ENCODE measurements around the gene RPL3.

Gene RPL3

DNA sequence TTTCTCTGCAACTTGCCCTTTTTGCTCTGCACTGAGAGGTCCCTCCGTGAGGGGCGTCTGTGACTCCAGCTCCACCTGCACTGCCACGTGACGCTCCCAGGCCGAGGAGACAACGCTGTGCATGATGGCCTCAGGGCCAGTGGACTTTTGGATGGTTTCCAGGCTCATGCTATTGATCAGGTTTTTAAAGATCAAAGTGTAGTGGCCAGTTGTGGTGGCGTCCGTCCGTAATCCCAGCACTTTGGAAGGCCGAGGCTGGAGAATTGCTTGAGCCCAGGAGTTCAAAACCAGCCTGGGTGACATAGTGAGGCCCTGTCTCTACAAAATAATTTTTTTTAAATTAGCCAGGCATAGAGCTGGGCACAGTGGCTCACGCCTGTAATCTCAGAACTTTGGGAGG, 16.1 kb downstream of the RPL3 start:
- no peak overlapping the region for H3K4me3 ChIP-seq (ENCODE audit: low read depth in 1 of 2, low read length in 2 of 2)
- no peaks in the 10 kb centered on the region for H3K27me3 ChIP-seq (ENCODE audit: control insufficient read depth in 1 of 2, insufficient read depth in 2 of 2, low read length in 2 of 2)
- no peak overlapping the region for H3K9ac ChIP-seq (ENCODE audit: low read length)
- no peaks in the 10 kb centered on the region for H3K4me1 ChIP-seq (ENCODE audit: insufficient read depth, low read length)
- H3K27ac ChIP-seq (ENCODE audit: low read depth, low read length), result no peak overlapping the region
- no peaks in the 10 kb centered on the region for H3K9me3 ChIP-seq (ENCODE audit: low read length)
- no peaks in the 10 kb centered on the region for H3K36me3 ChIP-seq (ENCODE audit: insufficient read depth, low read length)

DNA sequence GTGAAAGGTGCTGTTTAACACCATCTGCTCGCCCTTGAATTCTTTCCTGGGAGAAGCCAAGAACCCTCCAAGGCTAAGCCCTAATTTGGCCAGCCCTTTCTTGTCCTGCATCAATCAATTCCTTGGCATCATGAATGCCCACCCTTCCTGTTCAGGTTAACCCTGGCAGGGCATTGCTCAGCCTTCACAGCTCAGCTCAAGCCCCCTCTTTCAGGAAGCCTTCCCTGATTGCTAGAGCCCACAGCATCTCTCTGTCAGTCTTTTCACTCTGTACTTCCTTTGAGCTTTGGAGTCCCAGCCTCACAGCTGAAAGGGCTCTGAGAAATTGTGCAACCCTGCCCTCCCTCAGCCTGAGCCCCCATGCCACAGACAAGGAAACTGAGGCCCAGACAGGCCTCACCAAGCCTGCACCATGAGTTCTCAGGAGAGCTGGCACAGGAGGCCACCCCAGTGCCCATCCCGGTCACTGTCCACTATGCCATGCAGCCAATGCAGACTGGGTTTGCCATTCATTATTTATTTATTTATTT, 16.9 kb downstream of the RPL3 start:
- Histone ChIP-seq H3K36me3 (ENCODE audit: insufficient read depth, low read length) (no peaks in the 10 kb centered on the region), H3K27ac (ENCODE audit: low read depth, low read length) (no peak overlapping the region), H3K4me1 (ENCODE audit: insufficient read depth, low read length) (no peaks in the 10 kb centered on the region), H3K27me3 (ENCODE audit: control insufficient read depth in 1 of 2, insufficient read depth in 2 of 2, low read length in 2 of 2) (no peaks in the 10 kb centered on the region), H3K9ac (ENCODE audit: low read length) (no peak overlapping the region), H3K9me3 (ENCODE audit: low read length) (no peaks in the 10 kb centered on the region), H3K4me3 (ENCODE audit: low read depth in 1 of 2, low read length in 2 of 2) (no peak overlapping the region)

- Histone ChIP-seq H3K36me3 (ENCODE audit: insufficient read depth, low read length) (no peaks in the 10 kb centered on the region), H3K4me3 (ENCODE audit: low read depth in 1 of 2, low read length in 2 of 2) (no peak overlapping the region), H3K27ac (ENCODE audit: low read depth, low read length) (no peak overlapping the region), H3K9me3 (ENCODE audit: low read length) (no peaks in the 10 kb centered on the region), H3K27me3 (ENCODE audit: control insufficient read depth in 1 of 2, insufficient read depth in 2 of 2, low read length in 2 of 2) (peaks cover 0 to 1% of the 10 kb centered on the region in 2 donors), H3K4me1 (ENCODE audit: insufficient read depth, low read length) (no peaks in the 10 kb centered on the region), H3K9ac (ENCODE audit: low read length) (no peak overlapping the region)
These were observed 17.5 kb downstream of the RPL3 start for GRCh38 chr22:39301926-39302325.

- no peak overlapping the region for H3K27ac ChIP-seq (ENCODE audit: low read depth, low read length)
- no peaks in the 10 kb centered on the region for H3K4me1 ChIP-seq (ENCODE audit: insufficient read depth, low read length)
- peaks cover 0 to 3% of the 10 kb centered on the region in 2 donors for H3K27me3 ChIP-seq (ENCODE audit: control insufficient read depth in 1 of 2, insufficient read depth in 2 of 2, low read length in 2 of 2)
- no peaks in the 10 kb centered on the region for H3K9me3 ChIP-seq (ENCODE audit: low read length)
- H3K9ac ChIP-seq (ENCODE audit: low read length), result no peak overlapping the region
- H3K4me3 ChIP-seq (ENCODE audit: low read depth in 1 of 2, low read length in 2 of 2), result no peak overlapping the region
- no peaks in the 10 kb centered on the region for H3K36me3 ChIP-seq (ENCODE audit: insufficient read depth, low read length)
These were observed 18.3 kb downstream of the RPL3 start for GRCh38 chr22:39301108-39301507.

DNA sequence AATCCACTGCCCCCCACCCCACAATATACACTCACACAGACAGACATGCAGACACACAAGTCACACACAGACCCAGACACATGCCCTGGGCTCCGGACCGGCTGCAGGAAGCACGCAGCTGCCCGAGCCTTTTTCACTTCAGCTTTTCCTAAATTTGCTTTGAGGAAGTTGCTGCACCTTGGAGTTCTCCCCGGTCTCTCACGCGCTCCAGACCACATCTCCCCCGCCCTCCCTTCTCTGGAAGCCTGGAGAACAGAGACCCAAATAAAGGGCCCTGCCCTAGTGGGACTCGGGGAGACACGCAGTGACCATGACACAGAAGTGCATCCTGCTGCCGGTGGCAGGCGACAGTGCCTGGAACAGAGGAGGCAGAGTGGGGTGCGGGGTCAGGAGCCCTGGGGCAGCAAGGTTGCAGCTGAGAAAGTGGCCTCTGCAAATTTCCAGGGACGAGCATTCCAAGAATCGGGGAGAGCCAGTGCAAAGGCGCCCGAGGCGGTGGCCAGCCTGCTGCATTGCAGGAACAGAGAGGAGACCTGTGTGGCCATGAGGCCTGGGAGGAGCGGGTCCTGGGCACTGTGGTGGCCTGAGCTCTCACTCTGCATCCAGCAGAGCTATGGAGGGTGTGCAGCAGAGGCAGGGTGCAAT, 19.1 kb downstream of the RPL3 start:
- H3K27ac ChIP-seq (ENCODE audit: low read depth, low read length), result no peak overlapping the region
- peaks cover 0 to 3% of the 10 kb centered on the region in 2 donors for H3K27me3 ChIP-seq (ENCODE audit: control insufficient read depth in 1 of 2, insufficient read depth in 2 of 2, low read length in 2 of 2)
- no peaks in the 10 kb centered on the region for H3K36me3 ChIP-seq (ENCODE audit: insufficient read depth, low read length)
- H3K4me3 ChIP-seq (ENCODE audit: low read depth in 1 of 2, low read length in 2 of 2), result no peak overlapping the region
- no peak overlapping the region for H3K9ac ChIP-seq (ENCODE audit: low read length)
- H3K4me1 ChIP-seq (ENCODE audit: insufficient read depth, low read length), result no peaks in the 10 kb centered on the region
- H3K9me3 ChIP-seq (ENCODE audit: low read length), result no peaks in the 10 kb centered on the region

GRCh38 chr22:39299829-39300178, 19.6 kb downstream of the RPL3 start:
- no peaks in the 10 kb centered on the region for H3K36me3 ChIP-seq (ENCODE audit: insufficient read depth, low read length)
- no peak overlapping the region for H3K27ac ChIP-seq (ENCODE audit: low read depth, low read length)
- H3K9me3 ChIP-seq (ENCODE audit: low read length), result no peaks in the 10 kb centered on the region
- no peak overlapping the region for H3K4me3 ChIP-seq (ENCODE audit: low read depth in 1 of 2, low read length in 2 of 2)
- peaks cover 0 to 3% of the 10 kb centered on the region in 2 donors for H3K27me3 ChIP-seq (ENCODE audit: control insufficient read depth in 1 of 2, insufficient read depth in 2 of 2, low read length in 2 of 2)
- no peak overlapping the region for H3K9ac ChIP-seq (ENCODE audit: low read length)
- no peaks in the 10 kb centered on the region for H3K4me1 ChIP-seq (ENCODE audit: insufficient read depth, low read length)

- H3K27ac ChIP-seq (ENCODE audit: low read depth, low read length), result no peak overlapping the region
- no peaks in the 10 kb centered on the region for H3K9me3 ChIP-seq (ENCODE audit: low read length)
- H3K36me3 ChIP-seq (ENCODE audit: insufficient read depth, low read length), result no peaks in the 10 kb centered on the region
- no peaks in the 10 kb centered on the region for H3K4me1 ChIP-seq (ENCODE audit: insufficient read depth, low read length)
- no peak overlapping the region for H3K9ac ChIP-seq (ENCODE audit: low read length)
- H3K4me3 ChIP-seq (ENCODE audit: low read depth in 1 of 2, low read length in 2 of 2), result no peak overlapping the region
- peaks cover 0 to 3% of the 10 kb centered on the region in 2 donors for H3K27me3 ChIP-seq (ENCODE audit: control insufficient read depth in 1 of 2, insufficient read depth in 2 of 2, low read length in 2 of 2)
These were observed 21.0 kb downstream of the RPL3 start for GRCh38 chr22:39298241-39298987.

GRCh38 chr22:39297490-39298240, 21.8 kb downstream of the RPL3 start:
- H3K9me3 ChIP-seq (ENCODE audit: low read length), result no peaks in the 10 kb centered on the region
- no peak overlapping the region for H3K27ac ChIP-seq (ENCODE audit: low read depth, low read length)
- no peaks in the 10 kb centered on the region for H3K36me3 ChIP-seq (ENCODE audit: insufficient read depth, low read length)
- peaks cover 0 to 3% of the 10 kb centered on the region in 2 donors for H3K27me3 ChIP-seq (ENCODE audit: control insufficient read depth in 1 of 2, insufficient read depth in 2 of 2, low read length in 2 of 2)
- H3K4me1 ChIP-seq (ENCODE audit: insufficient read depth, low read length), result no peaks in the 10 kb centered on the region
- no peak overlapping the region for H3K4me3 ChIP-seq (ENCODE audit: low read depth in 1 of 2, low read length in 2 of 2)
- no peak overlapping the region for H3K9ac ChIP-seq (ENCODE audit: low read length)

- Histone ChIP-seq H3K4me1 (ENCODE audit: insufficient read depth, low read length) (peaks cover 5% of the 10 kb centered on the region), H3K9ac (ENCODE audit: low read length) (no peak overlapping the region), H3K27ac (ENCODE audit: low read depth, low read length) (no peak overlapping the region), H3K27me3 (ENCODE audit: control insufficient read depth in 1 of 2, insufficient read depth in 2 of 2, low read length in 2 of 2) (peaks cover 0 to 3% of the 10 kb centered on the region in 2 donors), H3K9me3 (ENCODE audit: low read length) (no peaks in the 10 kb centered on the region), H3K36me3 (ENCODE audit: insufficient read depth, low read length) (no peaks in the 10 kb centered on the region), H3K4me3 (ENCODE audit: low read depth in 1 of 2, low read length in 2 of 2) (no peak overlapping the region)
These were observed 22.4 kb downstream of the RPL3 start for GRCh38 chr22:39296981-39297489.

DNA sequence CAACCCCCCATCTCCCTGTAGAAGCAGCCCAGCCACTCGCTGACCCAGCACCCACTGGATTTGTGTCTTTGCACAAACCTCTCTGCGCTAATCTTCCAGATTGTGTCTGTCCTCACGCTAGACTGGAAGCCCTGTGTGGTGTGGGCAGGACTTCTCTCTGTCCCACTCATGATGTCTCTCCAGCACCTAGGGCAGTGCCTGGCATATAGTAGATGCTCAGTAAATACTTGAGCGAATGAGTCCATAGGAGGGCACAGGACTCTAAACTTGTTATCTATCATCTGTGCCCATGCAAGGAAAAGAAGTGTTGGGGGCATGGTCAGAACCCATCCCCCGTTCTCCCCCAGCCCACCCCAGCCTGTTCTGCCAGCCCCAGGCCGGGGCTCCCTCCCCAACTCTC, 22.9 kb downstream of the RPL3 start:
- Histone ChIP-seq H3K27ac (ENCODE audit: low read depth, low read length) (no peak overlapping the region), H3K4me1 (ENCODE audit: insufficient read depth, low read length) (peaks cover 10% of the 10 kb centered on the region), H3K9ac (ENCODE audit: low read length) (no peak overlapping the region), H3K4me3 (ENCODE audit: low read depth in 1 of 2, low read length in 2 of 2) (no peak overlapping the region), H3K9me3 (ENCODE audit: low read length) (no peaks in the 10 kb centered on the region), H3K36me3 (ENCODE audit: insufficient read depth, low read length) (no peaks in the 10 kb centered on the region), H3K27me3 (ENCODE audit: control insufficient read depth in 1 of 2, insufficient read depth in 2 of 2, low read length in 2 of 2) (peaks cover 0 to 3% of the 10 kb centered on the region in 2 donors)

Data from muscle layer of colon (tissue), 2 donors.